NK-92 (cell line): Measurements from ENCODE around the gene NREP.
"Not testable (repeated sequence)": the region's sequence is repeated elsewhere in the genome, so short reads cannot be mapped to it uniquely, and the experiment has no call there.

ENCODE experiments used
- DNase-seq: peaks from one replicate; lab custom pipeline; 2025; ENCODE audit not compliant: unreplicated experiment; lab: John Stamatoyannopoulos, UW

The NREP gene

GRCh38 chr5:111741278-111741677 lies 15.7 kb downstream of the NREP start:
- DNase-seq = no peak

- no peak for DNase-seq
Observed at GRCh38 chr5:111739416-111739815, 17.6 kb downstream of the NREP start.

GRCh38 chr5:111738118-111738517 lies 18.9 kb downstream of the NREP start:
- DNase-seq = no peak

- no peak for DNase-seq
Observed at GRCh38 chr5:111737716-111738115, 19.3 kb downstream of the NREP start.

- DNase-seq = no peak
Observed at GRCh38 chr5:111735583-111736270, 21.3 kb downstream of the NREP start.

- DNase-seq = no peak
Observed at GRCh38 chr5:111734597-111734996, 22.4 kb downstream of the NREP start.

- no peak for DNase-seq
Observed at GRCh38 chr5:111734013-111734412, 23.0 kb downstream of the NREP start.

GRCh38 chr5:111733571-111733970 lies 23.4 kb downstream of the NREP start:
- no peak for DNase-seq

- DNase-seq = no peak
Observed at GRCh38 chr5:111731638-111732037, 25.4 kb downstream of the NREP start.

GRCh38 chr5:111730659-111731382 lies 26.2 kb downstream of the NREP start:
- no peak for DNase-seq

- DNase-seq = no peak
Observed at GRCh38 chr5:111728941-111729340, 28.1 kb downstream of the NREP start.

- no peak for DNase-seq
Observed at GRCh38 chr5:111726986-111727385, 30.0 kb downstream of the NREP start.

GRCh38 chr5:111722140-111722539 lies 34.9 kb downstream of the NREP start:
- DNase-seq = no peak

GRCh38 chr5:111720333-111720890 lies 36.6 kb downstream of the NREP start:
- DNase-seq = no peak

GRCh38 chr5:111719773-111720172 lies 37.2 kb downstream of the NREP start:
- DNase-seq = no peak

GRCh38 chr5:111716789-111717188 lies 40.2 kb downstream of the NREP start:
- not testable (repeated sequence) for DNase-seq

- DNase-seq = no peak
Observed at GRCh38 chr5:111707630-111708164, 49.3 kb downstream of the NREP start.

- no peak for DNase-seq
Observed at GRCh38 chr5:111706345-111706744, 50.6 kb downstream of the NREP start.

- no peak for DNase-seq
Observed at GRCh38 chr5:111704452-111705085, 52.4 kb downstream of the NREP start.

- DNase-seq = no peak
Observed at GRCh38 chr5:111703662-111704061, 53.3 kb downstream of the NREP start.

- DNase-seq = no peak
Observed at GRCh38 chr5:111699976-111700375, 57.0 kb downstream of the NREP start.

- no peak for DNase-seq
Observed at GRCh38 chr5:111699324-111699723, 57.7 kb downstream of the NREP start.
